ENCODE results near the gene QRICH1. TPM values are rescaled to one million over a fixed set of nuclear protein-coding genes. Genes with fewer than 3 reads are reported as not detected.

The QRICH1 gene
- total RNA-seq, 2 experiments from 2014 or later, result 141 to 153 TPM

GRCh38 chr3:49054344-49054862 lies 39.5 kb downstream of the QRICH1 start:
- Mint-ChIP-seq H3K4me1 (peaks cover 2% of the 10 kb centered on the region), H3K9me3 (no peaks in the 10 kb centered on the region), H3K4me3 (no peak overlapping the region), H3K36me3 (peaks cover 21% of the 10 kb centered on the region), H3K27ac (peak overlapping the region; percentile 19), H3K27me3 (no peaks in the 10 kb centered on the region)
- ATAC-seq (ENCODE audit: low read depth) (no peak), DNase-seq (no peak)
- POLR2A ChIA-PET, result no interaction called here

DNA sequence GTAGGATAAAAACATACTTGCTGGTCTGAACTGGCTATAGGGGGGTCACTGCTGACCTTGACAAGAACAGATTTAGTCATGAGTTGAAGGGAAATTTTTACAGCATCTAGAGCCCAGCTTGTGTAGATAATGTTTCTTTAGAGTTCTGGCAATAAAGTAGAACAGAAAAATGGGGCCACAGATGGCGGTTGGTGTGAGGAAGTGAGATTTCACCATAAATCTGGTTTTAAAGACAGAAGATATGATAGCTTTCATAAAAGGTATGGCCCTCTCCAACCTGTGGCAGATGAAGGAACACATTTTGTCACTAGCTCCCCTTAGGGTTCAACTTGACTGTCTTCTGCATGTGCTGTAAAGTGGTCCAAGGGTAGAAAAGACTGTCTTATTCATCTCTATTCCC lies 40.3 kb downstream of the QRICH1 start:
- Mint-ChIP-seq H3K4me3 (no peak overlapping the region), H3K4me1 (peaks cover 2% of the 10 kb centered on the region), H3K27me3 (no peaks in the 10 kb centered on the region), H3K36me3 (peaks cover 21% of the 10 kb centered on the region), H3K9me3 (no peaks in the 10 kb centered on the region), H3K27ac (no peak overlapping the region)
- POLR2A ChIA-PET, result no interaction called here
- DNase-seq, result no peak
- ATAC-seq (ENCODE audit: low read depth), result no peak

DNA sequence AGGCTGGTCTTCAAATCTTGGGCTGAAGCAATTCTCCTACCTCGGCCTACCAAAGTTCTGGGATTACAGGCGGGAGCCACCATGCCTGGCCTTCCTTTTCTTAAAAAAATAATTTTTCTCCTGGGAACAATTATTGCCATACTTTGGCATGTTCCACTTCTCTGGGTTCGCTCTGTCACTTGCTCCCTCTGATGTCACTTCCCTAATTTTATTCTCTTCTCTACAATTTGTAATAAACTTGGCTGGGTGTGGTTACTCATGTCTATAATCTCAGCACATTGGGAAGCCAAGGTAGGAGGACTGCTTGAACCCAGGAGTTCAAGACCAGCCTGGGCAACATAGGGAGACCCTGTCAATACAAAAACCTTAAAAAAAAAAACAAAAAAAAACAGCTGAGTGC lies 58.6 kb downstream of the QRICH1 start:
- Mint-ChIP-seq H3K27ac (no peak overlapping the region), H3K4me1 (no peaks in the 10 kb centered on the region), H3K27me3 (no peaks in the 10 kb centered on the region), H3K9me3 (no peaks in the 10 kb centered on the region), H3K36me3 (peaks cover 11% of the 10 kb centered on the region), H3K4me3 (no peak overlapping the region)
- no peak for DNase-seq
- POLR2A ChIA-PET, result interaction anchor here (0.6 to 1.1 kb wide), 2 partner anchors 13 to 14 kb away, joined by 3 read pairs; partner anchors contain the start of gene NDUFAF3
- no peak for ATAC-seq (ENCODE audit: low read depth)

GRCh38 chr3:49034650-49035049 lies 59.2 kb downstream of the QRICH1 start:
- H3K36me3 Mint-ChIP-seq, result peaks cover 11% of the 10 kb centered on the region
- ATAC-seq (ENCODE audit: low read depth) (no peak), DNase-seq (no peak)
- H3K9me3 Mint-ChIP-seq, result no peaks in the 10 kb centered on the region
- peaks cover 2% of the 10 kb centered on the region for H3K4me1 Mint-ChIP-seq
- no peaks in the 10 kb centered on the region for H3K27me3 Mint-ChIP-seq
- H3K27ac Mint-ChIP-seq, result no peak overlapping the region
- no peak overlapping the region for H3K4me3 Mint-ChIP-seq
- POLR2A ChIA-PET, result interaction anchor here (1.1 kb wide), 1 partner anchor 12 kb away, joined by 3 read pairs; the partner anchor contains the start of gene NDUFAF3

- ATAC-seq (ENCODE audit: low read depth) (no peak), DNase-seq (no peak)
- Mint-ChIP-seq H3K9me3 (no peaks in the 10 kb centered on the region), H3K27ac (no peak overlapping the region), H3K36me3 (peaks cover 14% of the 10 kb centered on the region), H3K27me3 (no peaks in the 10 kb centered on the region), H3K4me3 (no peak overlapping the region), H3K4me1 (peaks cover 16% of the 10 kb centered on the region)
- POLR2A ChIA-PET, result interaction anchor here (1.3 kb wide), 1 partner anchor 26 kb away, joined by 3 read pairs; the partner anchor contains the start of gene WDR6
Measured at GRCh38 chr3:49032646-49033304, 61.1 kb downstream of the QRICH1 start.

GRCh38 chr3:49030321-49030720 lies 63.5 kb downstream of the QRICH1 start:
- peaks cover 32% of the 10 kb centered on the region for H3K4me1 Mint-ChIP-seq
- peaks cover 23% of the 10 kb centered on the region for H3K36me3 Mint-ChIP-seq
- no peak for DNase-seq

GRCh38 chr3:49029563-49029884 lies 64.3 kb downstream of the QRICH1 start:
- DNase-seq (no peak), ATAC-seq (ENCODE audit: low read depth) (no peak)
- POLR2A ChIA-PET, result interaction anchor here (0.6 to 2.4 kb wide), 16 partner anchors 9 to 386 kb away, joined by 3 to 28 read pairs (median 4); partner anchors contain the start of genes P4HTM, QRICH1, RHOA and WDR6
- peak overlapping the region; percentile 94 for H3K4me3 Mint-ChIP-seq
- peak overlapping the region; percentile 85 for H3K27ac Mint-ChIP-seq
- H3K4me1 Mint-ChIP-seq, result peaks cover 35% of the 10 kb centered on the region
- H3K9me3 Mint-ChIP-seq, result no peaks in the 10 kb centered on the region
- peaks cover 24% of the 10 kb centered on the region for H3K36me3 Mint-ChIP-seq
- no peaks in the 10 kb centered on the region for H3K27me3 Mint-ChIP-seq

More at GRCh38 chr3:49030321-49030720, 63.5 kb downstream of the QRICH1 start:
- no peak for ATAC-seq (ENCODE audit: low read depth)
- H3K27me3 Mint-ChIP-seq, result no peaks in the 10 kb centered on the region
- H3K9me3 Mint-ChIP-seq, result no peaks in the 10 kb centered on the region
- POLR2A ChIA-PET, result interaction anchor here (1.7 kb wide), 1 partner anchor 8 kb away, joined by 12 read pairs; the partner anchor contains the start of gene NDUFAF3
- no peak overlapping the region for H3K27ac Mint-ChIP-seq
- no peak overlapping the region for H3K4me3 Mint-ChIP-seq

DNA sequence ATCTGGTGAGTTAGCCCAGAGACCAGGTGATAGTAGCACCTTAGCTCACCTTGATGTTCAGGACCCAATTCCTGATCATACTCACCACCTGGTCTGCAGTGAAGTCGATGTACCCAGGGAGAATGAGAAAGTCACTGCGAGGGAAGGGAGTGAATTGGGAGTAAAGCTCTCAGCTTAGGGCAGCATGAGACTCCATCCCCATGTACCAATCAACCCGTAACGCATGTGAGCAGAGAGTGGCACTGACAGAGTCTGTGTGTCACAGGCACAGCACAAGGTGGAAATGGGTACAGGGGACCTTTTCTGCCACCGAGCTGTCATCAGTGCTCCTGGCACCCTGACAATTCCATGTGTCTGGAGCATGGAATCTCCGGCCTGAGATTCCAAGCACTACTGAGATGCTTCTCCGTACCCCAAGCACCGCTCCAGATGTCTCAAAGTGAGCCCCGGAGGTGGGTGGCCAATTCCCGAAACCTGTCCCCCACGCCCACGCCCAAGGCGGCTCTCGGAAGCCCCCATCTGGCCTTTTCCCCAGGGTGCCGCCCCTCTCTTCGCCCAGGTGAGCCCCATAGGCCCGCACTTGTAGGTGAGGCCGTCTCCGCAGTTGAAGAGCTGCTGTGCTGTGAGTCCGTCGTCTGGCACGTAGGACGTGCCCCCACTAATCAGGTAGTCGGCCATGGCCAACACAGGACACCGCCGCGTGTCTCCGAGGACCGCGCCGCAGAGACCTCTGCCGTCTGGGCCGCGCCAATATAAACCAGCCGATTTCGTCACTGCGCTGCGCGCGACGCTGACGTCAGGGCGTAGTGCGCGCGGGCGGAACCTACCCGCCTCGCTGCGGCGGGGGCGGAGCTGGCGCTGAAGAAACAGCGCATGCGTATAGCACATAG lies 65.0 kb downstream of the QRICH1 start, which contains the start of gene IMPDH2:
IMPDH2 (minus strand) TSS at position 726 of the 890 bp plus-strand sequence; CDS start at position 678, 48 bp downstream.
- Mint-ChIP-seq H3K27me3 (no peaks in the 10 kb centered on the region), H3K9me3 (no peaks in the 10 kb centered on the region), H3K4me1 (peaks cover 37% of the 10 kb centered on the region), H3K27ac (peak within 1 kb of the TSS; percentile 85), H3K4me3 (peak within 1 kb of the TSS; percentile 94), H3K36me3 (peaks cover 24% of the 10 kb centered on the region)
- ATAC-seq (ENCODE audit: low read depth) (peak; percentile 92), DNase-seq (peak; percentile 96)
- POLR2A ChIA-PET, result interaction anchor here (0.6 to 2.4 kb wide), 16 partner anchors 8 to 387 kb away, joined by 3 to 28 read pairs (median 4); partner anchors contain the start of genes P4HTM, QRICH1, RHOA and WDR6

- DNase-seq (no peak), ATAC-seq (ENCODE audit: low read depth) (no peak)
- no peaks in the 10 kb centered on the region for H3K27me3 Mint-ChIP-seq
- POLR2A ChIA-PET, result interaction anchor here (1.7 to 2.4 kb wide), 5 partner anchors 8 to 65 kb away, joined by 9 to 28 read pairs (median 21); partner anchors contain the start of genes P4HTM and QRICH1
- H3K4me1 Mint-ChIP-seq, result peaks cover 37% of the 10 kb centered on the region
- H3K9me3 Mint-ChIP-seq, result no peaks in the 10 kb centered on the region
- H3K36me3 Mint-ChIP-seq, result peaks cover 24% of the 10 kb centered on the region
- H3K4me3 Mint-ChIP-seq, result peak overlapping the region; percentile 94
- H3K27ac Mint-ChIP-seq, result peak overlapping the region; percentile 85
Measured at GRCh38 chr3:49028298-49028672, 65.6 kb downstream of the QRICH1 start.

- Mint-ChIP-seq H3K36me3 (peaks cover 26% of the 10 kb centered on the region), H3K4me3 (peak overlapping the region; percentile 94), H3K4me1 (peaks cover 41% of the 10 kb centered on the region), H3K9me3 (no peaks in the 10 kb centered on the region), H3K27me3 (no peaks in the 10 kb centered on the region), H3K27ac (no peak overlapping the region)
- no peak for DNase-seq
- no peak for ATAC-seq (ENCODE audit: low read depth)
- POLR2A ChIA-PET, result interaction anchor here (2.3 to 2.4 kb wide), 2 partner anchors 7 to 37 kb away, joined by 21 to 28 read pairs; partner anchors contain the start of gene P4HTM
Measured at GRCh38 chr3:49027634-49028033, 66.2 kb downstream of the QRICH1 start.

GRCh38 chr3:49026536-49026935 lies 67.3 kb downstream of the QRICH1 start:
- ATAC-seq (ENCODE audit: low read depth) (no peak), DNase-seq (no peak)
- POLR2A ChIA-PET, result interaction anchor here (1.0 to 1.5 kb wide), 4 partner anchors 12 to 68 kb away, joined by 3 to 5 read pairs (median 4); partner anchors contain the start of gene WDR6
- Mint-ChIP-seq H3K27ac (peak overlapping the region; percentile 5), H3K4me1 (peaks cover 42% of the 10 kb centered on the region), H3K4me3 (no peak overlapping the region), H3K27me3 (no peaks in the 10 kb centered on the region), H3K36me3 (peaks cover 20% of the 10 kb centered on the region), H3K9me3 (no peaks in the 10 kb centered on the region)

- DNase-seq (no peak), ATAC-seq (ENCODE audit: low read depth) (no peak)
- H3K4me3 Mint-ChIP-seq, result no peak overlapping the region
- no peaks in the 10 kb centered on the region for H3K27me3 Mint-ChIP-seq
- H3K9me3 Mint-ChIP-seq, result no peaks in the 10 kb centered on the region
- POLR2A ChIA-PET, result interaction anchor here (0.6 to 1.5 kb wide), 5 partner anchors 9 to 69 kb away, joined by 3 to 5 read pairs (median 3); partner anchors contain the start of gene WDR6
- H3K27ac Mint-ChIP-seq, result peak overlapping the region; percentile 72
- peaks cover 42% of the 10 kb centered on the region for H3K4me1 Mint-ChIP-seq
- H3K36me3 Mint-ChIP-seq, result peaks cover 19% of the 10 kb centered on the region
Measured at GRCh38 chr3:49025793-49026520, 67.9 kb downstream of the QRICH1 start.
